Measurements from ENCODE around the gene CRMP1. TPM values are rescaled to one million over a fixed set of nuclear protein-coding genes. Genes with fewer than 3 reads are reported as not detected.

Gene CRMP1
- total and polyA plus RNA-seq, 2 of the 4 experiments (the other 2 are of a cell fraction), result 4.1 to 7.4 TPM

DNA sequence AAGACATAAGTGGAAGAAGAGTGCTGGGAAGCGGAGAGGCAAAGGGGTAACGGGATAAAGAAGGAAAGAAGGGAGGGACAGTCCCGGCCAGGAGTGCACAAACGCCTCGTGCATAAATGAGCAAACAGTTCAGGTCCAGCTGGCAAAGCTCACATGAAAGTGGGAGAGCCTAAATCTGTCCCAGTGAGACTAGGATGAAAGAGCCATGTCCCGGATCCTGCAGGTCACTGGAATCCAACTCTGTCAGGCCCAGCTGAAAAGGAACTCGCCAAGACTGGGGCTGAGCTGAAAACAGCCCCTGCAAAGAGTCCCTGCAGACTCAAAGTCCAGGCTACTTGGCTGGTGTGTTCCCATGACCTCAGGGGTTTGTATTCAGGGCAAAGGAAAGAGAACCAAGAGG, 38.0 kb upstream of the CRMP1 start:
- H2AK9ac ChIP-seq (replicated peaks; ENCODE audit: low read depth, low read length, poor library complexity), result no peak overlapping the region
- H3K9me1 ChIP-seq (ENCODE audit: insufficient read depth, low read length), result no peaks in the 10 kb centered on the region
- H3K18ac ChIP-seq (ENCODE audit: low read depth, low read length), result no peak overlapping the region
- ChIA-PET POLR2A (ENCODE audit: unreplicated experiment) (no interaction called here), CTCF (no interaction called here)
- no peak overlapping the region for H3K4ac ChIP-seq (ENCODE audit: low read depth, low read length)
- TF ChIP-seq FOS (IDR thresholded peaks at IDR 0.05; ENCODE audit: low read depth, low read length) (no peak), RFX5 (IDR thresholded peaks at IDR 0.05; ENCODE audit: low read depth, low read length) (no peak), CHD1 (IDR thresholded peaks at IDR 0.05; ENCODE audit: low read depth, low read length) (no peak), RCOR1 (IDR thresholded peaks at IDR 0.05; ENCODE audit: insufficient replicate concordance, low read length) (no peak), MAFK (IDR thresholded peaks at IDR 0.05; ENCODE audit: low read depth, low read length) (no peak), MAZ (IDR thresholded peaks at IDR 0.05; ENCODE audit: borderline replicate concordance, low read depth, low read length) (no peak), CEBPB (IDR thresholded peaks at IDR 0.05; ENCODE audit: low read depth, low read length) (no peak), SMC3 (IDR thresholded peaks at IDR 0.05; ENCODE audit: low read depth, low read length) (no peak), NFE2L2 (IDR thresholded peaks at IDR 0.05; ENCODE audit: low read depth, low read length) (no peak), POLR2A (IDR thresholded peaks at IDR 0.05; ENCODE audit: low read depth, low read length) (no peak), MXI1 (IDR thresholded peaks at IDR 0.05; ENCODE audit: borderline replicate concordance, low read depth, low read length) (no peak), BHLHE40 (IDR thresholded peaks at IDR 0.05; ENCODE audit: low read depth, low read length) (no peak), RAD21 (IDR thresholded peaks at IDR 0.05; ENCODE audit: low read length) (no peak)
- TF ChIP-seq, protein P1, sequence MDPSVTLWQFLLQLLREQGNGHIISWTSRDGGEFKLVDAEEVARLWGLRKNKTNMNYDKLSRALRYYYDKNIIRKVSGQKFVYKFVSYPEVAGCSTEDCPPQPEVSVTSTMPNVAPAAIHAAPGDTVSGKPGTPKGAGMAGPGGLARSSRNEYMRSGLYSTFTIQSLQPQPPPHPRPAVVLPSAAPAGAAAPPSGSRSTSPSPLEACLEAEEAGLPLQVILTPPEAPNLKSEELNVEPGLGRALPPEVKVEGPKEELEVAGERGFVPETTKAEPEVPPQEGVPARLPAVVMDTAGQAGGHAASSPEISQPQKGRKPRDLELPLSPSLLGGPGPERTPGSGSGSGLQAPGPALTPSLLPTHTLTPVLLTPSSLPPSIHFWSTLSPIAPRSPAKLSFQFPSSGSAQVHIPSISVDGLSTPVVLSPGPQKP (IDR thresholded peaks at IDR 0.05; ENCODE audit: borderline replicate concordance, low read depth, low read length), result no peak
- TF ChIP-seq, protein P2, sequence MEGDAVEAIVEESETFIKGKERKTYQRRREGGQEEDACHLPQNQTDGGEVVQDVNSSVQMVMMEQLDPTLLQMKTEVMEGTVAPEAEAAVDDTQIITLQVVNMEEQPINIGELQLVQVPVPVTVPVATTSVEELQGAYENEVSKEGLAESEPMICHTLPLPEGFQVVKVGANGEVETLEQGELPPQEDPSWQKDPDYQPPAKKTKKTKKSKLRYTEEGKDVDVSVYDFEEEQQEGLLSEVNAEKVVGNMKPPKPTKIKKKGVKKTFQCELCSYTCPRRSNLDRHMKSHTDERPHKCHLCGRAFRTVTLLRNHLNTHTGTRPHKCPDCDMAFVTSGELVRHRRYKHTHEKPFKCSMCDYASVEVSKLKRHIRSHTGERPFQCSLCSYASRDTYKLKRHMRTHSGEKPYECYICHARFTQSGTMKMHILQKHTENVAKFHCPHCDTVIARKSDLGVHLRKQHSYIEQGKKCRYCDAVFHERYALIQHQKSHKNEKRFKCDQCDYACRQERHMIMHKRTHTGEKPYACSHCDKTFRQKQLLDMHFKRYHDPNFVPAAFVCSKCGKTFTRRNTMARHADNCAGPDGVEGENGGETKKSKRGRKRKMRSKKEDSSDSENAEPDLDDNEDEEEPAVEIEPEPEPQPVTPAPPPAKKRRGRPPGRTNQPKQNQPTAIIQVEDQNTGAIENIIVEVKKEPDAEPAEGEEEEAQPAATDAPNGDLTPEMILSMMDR (conservative IDR thresholded peaks at IDR 0.05; ENCODE audit: low read depth, low read length), result no peak
- TF ChIP-seq, protein P3, sequence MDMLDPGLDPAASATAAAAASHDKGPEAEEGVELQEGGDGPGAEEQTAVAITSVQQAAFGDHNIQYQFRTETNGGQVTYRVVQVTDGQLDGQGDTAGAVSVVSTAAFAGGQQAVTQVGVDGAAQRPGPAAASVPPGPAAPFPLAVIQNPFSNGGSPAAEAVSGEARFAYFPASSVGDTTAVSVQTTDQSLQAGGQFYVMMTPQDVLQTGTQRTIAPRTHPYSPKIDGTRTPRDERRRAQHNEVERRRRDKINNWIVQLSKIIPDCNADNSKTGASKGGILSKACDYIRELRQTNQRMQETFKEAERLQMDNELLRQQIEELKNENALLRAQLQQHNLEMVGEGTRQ (IDR thresholded peaks at IDR 0.05; ENCODE audit: low read depth, low read length), result no peak
- H2BK5ac ChIP-seq (ENCODE audit: low read depth, low read length, poor library complexity, severe bottlenecking), result no peak overlapping the region
- dilution Hi-C loops (cut with HindIII; ENCODE audit: low sequenced_read_pairs, unreplicated experiment) (no loop called here), in situ Hi-C loops (cut with MboI; ENCODE audit: low sequenced_read_pairs) (no loop called here), intact Hi-C loops (cut with micrococcal nuclease) (no loop called here)
- H3K27me3 ChIP-seq (ENCODE audit: control insufficient read depth, insufficient read depth, low read length), result peaks cover 15% of the 10 kb centered on the region
- no peak overlapping the region for H3K4me3 ChIP-seq (ENCODE audit: insufficient read depth, low read depth, low read length)
- H2BK20ac ChIP-seq (ENCODE audit: low read depth, low read length), result no peak overlapping the region
- H2AFZ ChIP-seq (replicated peaks; ENCODE audit: low read length, poor library complexity), result no peak overlapping the region
- no peak overlapping the region for H3K14ac ChIP-seq (replicated peaks; ENCODE audit: low read depth, low read length)
- 35% methylated on average over 3 of the region's 7 CpGs; no CpG with 5 or more reads in 1 of the 2 experiments for WGBS, 2 experiments (ENCODE audit: extremely low coverage in 2 of 2, insufficient read length in 1 of 2)
- H4K5ac ChIP-seq (ENCODE audit: low read depth, low read length), result no peak overlapping the region
- no peaks in the 10 kb centered on the region for H3K9me3 ChIP-seq (ENCODE audit: control insufficient read depth, insufficient read depth, low read length)
- no peak overlapping the region for H3K56ac ChIP-seq (ENCODE audit: extremely low read depth, insufficient read depth, low read length)
- no peak overlapping the region for H2AK5ac ChIP-seq (ENCODE audit: low read depth, low read length)
- H3K79me1 ChIP-seq (ENCODE audit: low read depth in 1 of 2, low read length in 2 of 2), result no peaks in the 10 kb centered on the region
- H2BK120ac ChIP-seq (ENCODE audit: low read depth, low read length), result no peak overlapping the region
- no TSS peak for BruUV-seq (replicated peaks)
- H3K27ac ChIP-seq (ENCODE audit: insufficient read depth, low read length), result no peak overlapping the region
- no peak overlapping the region for H3K9ac ChIP-seq (ENCODE audit: low read depth, low read length)
- no peak for DNase-seq
- H3K4me2 ChIP-seq (ENCODE audit: low read depth, low read length), result no peak overlapping the region
- H4K91ac ChIP-seq (ENCODE audit: insufficient read depth, low read depth, low read length), result no peak overlapping the region
- H2BK15ac ChIP-seq (ENCODE audit: low read depth, low read length), result no peak overlapping the region
- ATAC-seq (ENCODE audit: low read depth), result no peak
- no peaks in the 10 kb centered on the region for H4K20me1 ChIP-seq (ENCODE audit: insufficient read depth, low read length)
- no peak overlapping the region for H4K8ac ChIP-seq (ENCODE audit: low read depth in 2 of 2, low read length in 2 of 2)
- H3K23ac ChIP-seq (ENCODE audit: low read depth, low read length), result no peak overlapping the region
- H3K4me1 ChIP-seq (ENCODE audit: control insufficient read depth, insufficient read depth, low read length), result no peaks in the 10 kb centered on the region
- no peaks in the 10 kb centered on the region for H3K36me3 ChIP-seq (ENCODE audit: control insufficient read depth, insufficient read depth, low read length)
